ENCODE measurements around the gene FPR1.

Gene FPR1, protein sequence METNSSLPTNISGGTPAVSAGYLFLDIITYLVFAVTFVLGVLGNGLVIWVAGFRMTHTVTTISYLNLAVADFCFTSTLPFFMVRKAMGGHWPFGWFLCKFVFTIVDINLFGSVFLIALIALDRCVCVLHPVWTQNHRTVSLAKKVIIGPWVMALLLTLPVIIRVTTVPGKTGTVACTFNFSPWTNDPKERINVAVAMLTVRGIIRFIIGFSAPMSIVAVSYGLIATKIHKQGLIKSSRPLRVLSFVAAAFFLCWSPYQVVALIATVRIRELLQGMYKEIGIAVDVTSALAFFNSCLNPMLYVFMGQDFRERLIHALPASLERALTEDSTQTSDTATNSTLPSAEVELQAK

DNA sequence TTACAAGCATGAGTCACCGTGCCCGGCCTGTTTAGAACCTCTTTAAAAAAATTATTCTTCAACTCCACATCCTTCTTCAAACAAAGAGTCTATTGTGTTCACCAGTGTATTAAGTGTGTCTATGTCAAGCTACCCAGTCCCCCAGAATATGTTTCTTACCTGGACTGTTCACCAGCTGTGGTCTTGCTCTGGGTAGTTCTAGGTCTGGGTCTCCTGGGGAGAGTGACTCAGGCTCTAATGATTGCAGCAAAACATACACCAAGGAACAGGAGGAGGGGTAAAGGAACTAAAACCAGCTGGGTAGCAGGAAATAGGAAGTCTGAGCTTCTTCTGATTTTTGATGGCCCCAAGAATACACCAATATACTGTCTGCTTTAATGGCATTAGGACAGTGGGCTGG, at the start of gene FPR1:
FPR1 (minus strand) TSS at position 224 of the 400 bp plus-strand sequence. CDS start 4,884 bp downstream, outside the sequence.
- DNase-seq, result no peak

DNA sequence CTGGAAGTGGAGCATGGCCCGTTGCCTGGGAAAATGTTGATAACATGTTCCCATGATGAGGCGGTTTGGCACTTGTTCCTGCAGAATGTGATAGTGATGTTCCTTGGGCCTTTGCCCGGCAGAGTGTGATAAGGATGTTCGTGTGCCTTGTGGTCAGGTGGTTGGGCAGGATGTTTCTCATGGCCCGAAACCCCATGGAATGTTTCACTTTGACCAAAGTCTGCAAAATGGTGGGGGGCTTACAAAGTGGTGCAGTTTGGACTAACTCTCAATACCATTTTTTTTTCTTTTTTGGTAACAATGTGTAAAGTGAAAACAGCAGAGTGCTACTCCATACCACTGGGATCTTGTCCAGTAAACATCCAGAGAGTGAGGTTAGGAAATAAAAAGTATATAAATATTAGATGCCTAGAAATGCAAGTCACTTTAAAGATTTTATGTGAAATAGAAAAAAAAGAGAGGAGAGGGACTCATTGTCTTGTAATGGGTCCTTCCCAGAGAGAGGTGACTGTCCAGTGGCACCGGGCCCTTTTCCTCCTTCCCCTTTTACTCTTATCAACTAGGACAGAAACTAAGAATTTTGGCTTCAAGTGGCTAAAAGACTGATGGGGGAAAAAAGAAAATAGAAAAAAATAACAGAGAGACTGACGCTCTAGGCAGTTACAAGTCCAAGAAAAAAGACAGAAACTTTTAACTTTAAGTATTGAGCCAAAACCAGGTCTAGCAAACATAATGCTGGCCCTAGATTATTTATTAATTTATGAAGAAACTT, 49.0 kb upstream of the FPR1 start:
- no peak for DNase-seq

- DNase-seq, result no peak
Observed at GRCh38 chr19:51799774-51800472, 48.2 kb upstream of the FPR1 start.

DNA sequence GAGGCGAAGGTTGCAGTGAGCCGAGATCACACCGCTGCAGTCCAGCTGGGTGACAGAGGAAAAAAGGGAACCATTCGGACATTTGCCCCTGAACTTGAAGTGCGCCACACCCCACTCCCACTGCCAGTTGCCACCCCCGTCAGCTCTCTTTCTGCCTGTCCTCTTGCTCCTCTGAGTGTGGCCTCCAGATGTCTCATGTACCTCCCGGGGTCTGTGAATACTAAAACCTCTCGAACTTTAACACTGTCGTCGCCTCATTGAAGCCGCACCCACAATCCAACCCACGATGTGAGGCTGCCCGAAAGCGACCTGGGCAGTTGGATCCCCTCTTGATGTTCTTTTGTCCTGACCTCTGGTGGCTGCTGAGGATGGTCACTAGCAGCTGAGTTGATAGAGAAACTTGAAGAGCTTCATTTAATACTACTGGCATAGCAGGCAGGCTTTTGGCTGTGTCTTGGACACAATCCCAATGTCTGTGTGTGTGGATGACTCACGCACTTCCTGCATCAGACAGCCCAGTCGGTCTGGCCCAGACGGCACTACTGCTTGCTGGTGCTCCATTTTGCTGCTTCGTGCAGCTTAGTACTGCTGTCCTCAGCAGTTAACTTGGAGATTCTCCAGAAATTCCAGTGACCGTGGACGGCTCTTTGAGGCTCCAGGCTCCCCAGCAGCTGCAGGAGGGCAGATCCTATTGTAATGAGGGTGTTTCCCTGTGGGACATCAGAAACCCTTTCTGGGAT, 47.5 kb upstream of the FPR1 start:
- DNase-seq, result no peak

DNA sequence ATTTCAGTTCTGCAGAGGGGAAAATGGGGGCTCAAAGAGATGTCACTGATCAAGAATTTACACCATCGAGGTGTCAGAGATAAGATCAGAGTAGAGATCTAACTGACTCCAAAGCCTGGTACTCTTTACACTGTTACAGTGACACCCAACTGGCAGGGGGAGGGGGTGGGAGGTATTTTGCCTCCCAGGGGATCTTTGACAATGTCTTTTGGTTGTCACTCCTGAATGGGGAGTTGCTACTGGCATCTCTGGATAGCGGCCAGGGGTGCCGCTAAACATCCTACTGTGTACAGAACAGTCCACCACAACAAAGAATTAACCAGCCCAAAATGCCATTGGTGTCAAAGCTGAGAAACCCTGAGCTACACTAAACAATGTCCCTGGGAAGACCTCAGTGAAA, 46.4 kb upstream of the FPR1 start:
- DNase-seq, result no peak

DNA sequence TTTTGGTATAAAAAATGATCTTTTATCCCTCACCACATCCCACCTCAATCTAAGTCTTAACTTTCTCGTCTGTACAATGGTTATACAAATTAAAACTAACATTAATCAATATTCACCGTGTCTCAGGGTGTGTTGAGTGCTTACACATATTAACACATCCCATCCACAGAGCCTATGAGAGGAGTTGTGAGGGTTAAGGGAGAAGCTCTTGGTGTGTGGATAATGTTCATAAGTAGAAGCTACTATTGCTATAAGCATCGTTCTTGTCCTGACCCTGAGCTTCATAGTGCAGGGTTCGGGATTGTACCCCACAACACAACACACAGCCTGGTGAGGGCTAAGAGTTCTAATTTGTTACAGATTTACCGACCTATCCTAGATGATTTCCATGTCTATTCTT, 45.8 kb upstream of the FPR1 start:
- DNase-seq, result no peak

- no peak for DNase-seq
Observed at GRCh38 chr19:51796195-51796679, 44.6 kb upstream of the FPR1 start.

DNA sequence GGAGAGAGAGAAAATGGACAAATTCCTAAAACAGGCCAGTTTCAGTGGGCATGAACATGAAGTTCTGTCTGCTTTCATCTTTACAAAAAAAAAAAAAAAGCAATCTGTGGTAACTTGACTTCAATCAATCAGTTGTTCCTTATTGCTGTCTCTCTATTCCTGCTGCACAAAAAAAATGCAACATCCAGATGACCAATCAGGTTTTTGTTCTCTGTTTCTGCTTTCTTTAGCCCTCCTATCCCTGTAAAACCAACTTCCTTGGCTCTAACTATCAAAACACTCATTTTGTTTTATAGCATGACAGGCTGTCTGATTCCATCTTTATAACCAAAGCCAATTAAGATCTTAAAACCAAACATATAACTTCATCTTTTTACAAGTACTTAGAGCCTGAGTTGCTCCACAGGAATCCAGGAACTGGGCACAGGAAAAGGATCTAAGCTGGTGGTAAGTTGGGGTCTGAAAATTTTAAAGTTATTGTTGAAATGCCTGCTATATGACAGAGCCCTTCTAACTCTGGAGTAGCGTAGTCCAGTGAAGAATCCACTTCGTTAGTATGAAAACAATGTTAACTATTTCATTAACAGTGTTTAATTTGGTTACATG, 43.3 kb upstream of the FPR1 start, which contains the start of gene FPR3:
FPR3 (plus strand) TSS at position 273 of the 606 bp plus-strand sequence. CDS start 28,592 bp downstream, outside the sequence.
- no peak for DNase-seq

- DNase-seq, result no peak
Observed at GRCh38 chr19:51793994-51794393, 42.3 kb upstream of the FPR1 start.

DNA sequence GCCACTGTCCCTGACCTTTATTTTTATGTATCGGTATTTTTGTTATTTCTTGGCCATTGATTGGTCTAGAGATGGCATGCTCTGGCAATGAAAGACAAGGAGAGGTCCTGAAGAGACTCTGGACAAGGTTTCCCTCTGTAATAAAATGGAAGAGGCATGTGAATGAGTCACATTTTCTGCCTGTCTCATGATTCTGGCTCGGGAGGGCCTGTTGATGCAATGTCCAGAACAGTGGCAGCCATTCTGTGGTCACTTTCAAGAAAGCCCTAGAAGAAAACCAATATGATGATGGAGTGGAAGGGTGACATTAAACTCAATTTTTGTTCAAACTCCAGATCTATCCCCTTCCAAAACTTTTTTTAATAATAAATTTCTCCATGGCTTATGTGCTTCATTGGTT, 41.3 kb upstream of the FPR1 start:
- DNase-seq, result no peak

- no peak for DNase-seq
Observed at GRCh38 chr19:51789061-51789795, 37.5 kb upstream of the FPR1 start.

- no peak for DNase-seq
Observed at GRCh38 chr19:51788029-51788428, 36.4 kb upstream of the FPR1 start.

- no peak for DNase-seq
Observed at GRCh38 chr19:51786646-51787494, 35.2 kb upstream of the FPR1 start.

DNA sequence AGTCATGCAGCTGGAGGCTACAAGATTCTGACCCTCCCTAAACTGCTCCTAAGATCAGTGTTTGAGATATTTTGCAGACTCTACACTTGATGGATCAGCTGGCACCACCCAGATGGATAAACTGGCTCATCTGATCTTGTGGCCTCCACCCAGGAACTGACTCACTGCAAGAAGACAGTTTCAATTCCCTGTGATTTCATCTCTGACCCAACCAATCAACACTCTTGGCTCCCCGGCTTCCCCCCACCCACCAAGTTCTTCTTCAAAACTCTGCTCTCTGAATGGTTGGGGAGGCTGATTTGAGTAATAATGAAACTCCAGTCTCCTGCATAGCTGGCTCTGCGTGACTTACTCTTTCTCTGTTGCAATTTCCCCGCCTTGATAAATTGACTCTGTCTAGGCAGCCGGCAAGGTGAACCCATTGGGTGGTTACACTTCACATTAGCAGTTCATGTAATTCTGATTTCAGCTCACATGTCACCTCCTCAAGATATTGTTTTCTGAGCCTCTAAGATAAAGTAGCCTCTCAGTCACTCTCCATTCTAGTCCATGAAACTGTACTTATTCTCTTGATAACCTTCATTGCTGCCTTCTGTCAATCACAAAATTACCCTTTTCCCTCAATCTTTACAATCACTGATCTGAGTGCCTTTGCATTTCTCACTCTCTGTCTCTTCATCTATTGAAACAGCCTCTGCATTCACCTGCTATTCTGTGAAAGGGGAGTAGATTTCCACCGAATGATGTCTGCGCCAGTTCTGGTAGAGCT, 33.4 kb upstream of the FPR1 start:
- peak; percentile 70 for DNase-seq

GRCh38 chr19:51784109-51784785, 32.6 kb upstream of the FPR1 start:
- DNase-seq, result no peak

DNA sequence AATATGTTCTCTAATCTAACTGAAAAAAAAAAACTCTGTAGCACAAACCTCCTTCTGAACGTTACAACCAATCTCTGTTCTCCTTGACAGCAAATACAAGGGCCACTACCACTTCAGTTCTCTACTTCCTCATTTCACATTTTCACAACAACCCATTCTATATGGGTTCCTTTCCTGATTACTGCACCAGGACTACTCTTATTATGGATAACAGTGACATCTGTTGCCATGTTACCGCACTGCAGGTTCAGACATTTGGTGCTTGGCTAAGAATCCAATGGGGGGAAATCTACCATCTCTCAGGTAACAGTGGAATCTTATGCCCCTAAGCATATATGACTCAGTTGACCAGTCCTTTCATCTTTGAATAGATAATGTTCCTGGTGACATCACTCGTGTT, 31.7 kb upstream of the FPR1 start:
- DNase-seq, result peak; percentile 5

GRCh38 chr19:51781999-51782398, 30.3 kb upstream of the FPR1 start:
- DNase-seq, result no peak

GRCh38 chr19:51780270-51780669, 28.6 kb upstream of the FPR1 start:
- no peak for DNase-seq

DNA sequence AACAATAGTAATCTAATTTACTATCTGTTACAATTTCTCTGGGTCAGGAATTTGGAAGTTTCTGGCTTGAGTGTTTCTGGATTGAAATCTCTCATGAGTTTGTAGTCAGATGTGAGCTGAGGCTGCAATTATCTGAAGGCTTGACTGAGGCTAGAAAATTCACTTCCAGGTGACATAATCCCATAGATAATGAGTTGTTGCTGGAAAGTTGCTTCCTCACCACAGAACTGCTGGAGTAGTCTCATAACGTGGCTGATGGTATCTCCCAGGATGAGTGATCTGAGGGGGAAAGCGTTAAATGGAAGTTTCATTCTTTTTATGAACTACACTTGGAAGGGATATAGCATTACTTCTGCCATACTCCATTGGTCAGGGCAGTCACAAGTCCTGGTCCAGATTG, 28.0 kb upstream of the FPR1 start:
- DNase-seq, result no peak

Measured in stimulated activated CD4-positive, alpha-beta T cell treated with anti-CD3 and anti-CD28 coated beads, Interleukin-15, amount 100 ng/mL, for 24 hours (primary cell).